GM18951 (cell line): Measurements from ENCODE around the gene EIF4G3.
"Not testable (repeated sequence)": the region's sequence is repeated elsewhere in the genome, so short reads cannot be mapped to it uniquely, and the experiment has no call there.

Experiments
- POLR2A ChIP-seq: IDR thresholded peaks from 4 replicates; pipeline ENCODE4 v1.6.1; 2011; ENCODE audit warnings: mild to moderate bottlenecking; ENCODE audit not compliant: insufficient read length, insufficient read depth; ENCODE audit errors: extremely low read depth
- in situ Hi-C: fragments of 300-500 bp; cut with MboI; formaldehyde crosslinking; loops from one replicate; pipeline ENCODE4 v1.12.0; 2022; ENCODE audit warnings: low sequenced_read_pairs, mixed read lengths, inconsistent platforms; ENCODE audit not compliant: unreplicated experiment

Gene EIF4G3

GRCh38 chr1:21027805-21028204 is 148.9 kb downstream of the EIF4G3 start:
- in situ Hi-C loops, result no loop called here
- TF ChIP-seq POLR2A, result no peak

DNA sequence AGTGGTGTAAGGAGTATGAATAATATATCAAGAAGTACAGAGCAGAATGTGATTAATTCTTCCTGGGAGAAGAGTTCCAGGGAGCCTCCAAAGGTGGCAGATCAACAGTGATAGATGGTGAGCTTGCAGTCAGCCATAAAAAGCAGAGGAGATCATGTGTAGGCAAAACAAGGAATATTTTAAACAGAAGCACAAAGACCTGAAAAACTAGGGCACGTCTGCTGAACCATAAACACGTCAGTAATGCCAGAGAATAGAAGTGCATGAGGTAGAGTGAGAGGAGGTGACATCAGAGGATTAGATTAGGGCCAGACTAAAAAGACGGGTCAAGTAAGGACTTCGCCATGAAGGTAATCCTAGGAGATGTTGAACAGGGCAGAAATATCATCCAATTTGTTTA is 151.8 kb downstream of the EIF4G3 start:
- no peak for TF ChIP-seq POLR2A
- in situ Hi-C loops, result no loop called here

GRCh38 chr1:21024136-21024896 is 152.4 kb downstream of the EIF4G3 start:
- in situ Hi-C loops, result not testable (repeated sequence)

DNA sequence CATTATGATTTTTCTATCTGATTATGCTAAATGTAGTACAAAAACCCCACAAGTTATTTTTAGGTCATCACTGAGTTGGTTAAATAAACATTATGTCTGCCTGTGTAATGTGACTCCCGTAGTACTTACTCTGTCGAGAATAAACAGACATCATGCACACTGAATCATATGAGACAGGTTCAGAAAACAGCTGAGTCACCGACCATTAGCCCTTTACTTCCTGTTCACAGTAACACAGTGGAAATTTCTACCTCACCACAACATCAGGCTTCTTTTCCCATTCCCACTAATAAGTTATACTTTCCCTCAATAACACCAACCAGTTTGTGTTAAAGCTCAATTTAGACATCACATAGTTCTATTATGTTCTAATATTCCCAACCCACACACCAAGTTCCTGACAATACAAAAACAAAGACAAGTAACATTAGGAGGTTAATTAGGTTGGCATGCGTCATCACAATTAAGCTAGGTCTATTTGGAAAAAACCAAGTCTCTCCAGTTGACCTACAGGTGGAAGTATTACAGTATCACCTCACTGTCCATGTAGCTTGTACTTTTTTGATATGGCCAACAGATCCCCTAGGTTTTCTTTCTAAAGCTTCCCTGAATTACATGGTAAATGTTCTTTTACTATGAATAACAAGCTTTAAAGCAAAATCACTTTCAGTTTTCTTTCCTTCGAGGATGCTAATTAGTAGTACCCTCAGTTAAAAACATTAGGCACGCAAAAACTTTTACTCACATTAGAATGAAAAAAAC is 154.2 kb downstream of the EIF4G3 start:
- peak; percentile 29 for TF ChIP-seq POLR2A
- in situ Hi-C loops, result no loop called here

- TF ChIP-seq POLR2A, result no peak
- in situ Hi-C loops, result no loop called here
Observed at GRCh38 chr1:21021311-21021710, 155.4 kb downstream of the EIF4G3 start.

DNA sequence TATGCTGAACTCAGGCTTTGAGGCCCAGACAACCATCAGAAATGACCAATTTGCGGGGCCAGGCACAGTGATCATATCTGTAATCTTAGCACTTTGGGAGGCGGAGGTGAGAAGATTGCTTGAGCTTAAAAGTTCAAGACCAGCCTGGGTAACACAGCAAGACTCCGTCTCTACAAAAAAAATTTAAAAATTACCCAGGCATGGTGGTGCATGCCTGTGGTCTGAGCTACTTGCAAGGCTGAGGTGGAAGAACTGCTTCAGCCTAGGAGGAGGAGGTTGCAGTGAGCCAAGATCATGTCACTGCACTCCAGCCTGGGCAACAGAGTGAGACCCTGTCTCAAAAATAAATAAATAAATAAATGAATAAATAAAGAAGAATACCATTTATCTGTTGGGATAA is 156.5 kb downstream of the EIF4G3 start:
- no peak for TF ChIP-seq POLR2A
- in situ Hi-C loops, result no loop called here

DNA sequence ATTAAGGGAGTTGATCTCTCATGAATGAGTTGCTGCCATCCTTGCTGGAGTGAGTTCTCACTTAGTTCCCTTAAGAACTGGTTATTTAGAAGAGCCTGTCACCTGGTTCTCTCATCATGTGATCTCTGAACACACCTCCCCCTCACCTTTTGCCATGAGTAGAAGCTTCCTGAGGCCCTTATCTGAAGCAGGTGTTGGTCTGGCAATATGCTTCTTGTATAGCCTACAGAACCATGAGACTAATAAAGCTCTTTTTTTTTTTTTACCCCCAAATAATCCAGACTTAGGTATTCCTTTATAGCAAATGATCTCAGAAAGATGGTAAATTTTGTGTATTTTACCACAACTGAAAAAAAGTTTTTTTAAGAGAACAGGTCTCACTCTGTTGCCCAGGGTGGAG is 158.0 kb downstream of the EIF4G3 start:
- in situ Hi-C loops, result no loop called here
- TF ChIP-seq POLR2A, result no peak

DNA sequence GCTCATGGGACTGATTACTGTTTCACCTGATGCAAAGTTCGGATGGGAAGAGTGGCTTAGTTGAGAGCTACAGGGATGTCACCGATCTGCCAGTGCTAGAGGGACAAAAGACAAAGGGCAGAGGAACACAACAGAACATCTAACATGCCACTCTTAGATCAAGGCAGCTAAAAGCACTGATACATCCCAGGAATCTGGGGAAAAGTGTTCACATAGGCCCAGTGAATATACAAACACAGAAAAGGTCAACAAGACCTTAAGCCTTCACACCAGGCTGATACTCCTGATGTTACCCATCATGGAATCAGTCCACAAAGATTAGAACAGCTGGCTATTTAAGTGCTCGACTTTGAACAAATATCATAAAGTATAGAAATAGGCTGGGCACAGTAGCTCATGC is 163.2 kb downstream of the EIF4G3 start:
- in situ Hi-C loops, result no loop called here
- TF ChIP-seq POLR2A, result no peak

DNA sequence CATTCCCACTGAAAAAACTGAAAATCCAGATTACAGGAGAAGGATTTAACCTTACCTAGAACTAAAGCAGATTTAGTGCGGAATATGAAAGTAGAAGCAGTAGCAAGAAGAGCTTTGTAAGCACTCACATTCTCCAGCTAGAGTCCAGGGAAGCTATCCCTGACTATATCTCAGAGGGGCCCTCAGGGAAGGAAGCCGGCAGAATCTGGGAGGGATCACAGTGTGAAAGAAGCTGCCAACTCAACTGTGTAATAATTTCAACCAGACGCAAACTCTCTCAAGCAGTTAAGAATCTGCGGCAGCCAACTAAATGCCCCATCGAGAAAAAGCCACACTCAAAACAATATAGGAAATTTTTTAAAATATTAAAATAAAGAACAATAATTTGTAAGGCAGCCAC is 163.8 kb downstream of the EIF4G3 start:
- in situ Hi-C loops, result no loop called here
- TF ChIP-seq POLR2A, result no peak

GRCh38 chr1:21007876-21008275 is 168.8 kb downstream of the EIF4G3 start:
- in situ Hi-C loops, result no loop called here
- TF ChIP-seq POLR2A, result no peak

DNA sequence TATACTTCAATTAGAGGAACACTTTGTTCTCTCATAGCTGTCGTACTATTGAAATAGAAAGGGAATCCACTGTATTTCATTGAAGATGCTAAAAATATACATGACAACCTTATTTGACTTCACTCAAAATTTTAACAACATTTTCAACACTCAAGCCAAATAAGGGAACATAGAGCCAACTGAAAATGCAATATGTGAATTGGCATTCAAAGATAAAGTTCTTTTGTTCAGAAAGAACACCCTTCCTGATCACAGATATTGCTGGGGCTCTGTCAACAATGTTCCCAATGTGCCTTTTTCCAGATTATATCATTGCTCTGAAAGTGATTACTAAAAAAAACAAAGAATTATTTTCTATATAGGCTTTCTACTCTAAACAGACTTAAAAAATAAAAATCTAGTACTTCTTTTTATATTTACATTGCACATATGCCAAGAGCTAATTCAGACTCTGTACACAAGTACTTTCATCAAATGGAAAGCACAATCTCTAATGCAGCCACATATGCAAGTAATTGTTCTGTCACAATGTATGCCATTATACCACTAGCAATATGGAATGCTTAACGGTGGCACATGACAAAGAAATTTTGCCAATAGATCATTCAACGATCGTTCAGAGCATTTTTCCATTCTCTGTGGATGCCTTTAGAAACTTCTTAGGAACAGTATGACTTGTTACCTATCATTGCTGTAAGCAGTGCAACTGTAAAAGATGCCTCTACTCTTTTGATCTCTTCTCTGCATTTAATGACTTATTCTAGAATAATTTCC is 171.0 kb downstream of the EIF4G3 start:
- in situ Hi-C loops, result no loop called here
- TF ChIP-seq POLR2A, result no peak

GRCh38 chr1:21003281-21004045 is 173.2 kb downstream of the EIF4G3 start:
- in situ Hi-C loops, result no loop called here
- no peak for TF ChIP-seq POLR2A

GRCh38 chr1:21001042-21001441 is 175.7 kb downstream of the EIF4G3 start:
- TF ChIP-seq POLR2A, result no peak
- in situ Hi-C loops, result no loop called here
